ENCODE measurements around the gene HNRNPUL1. TPM values are rescaled to one million over a fixed set of nuclear protein-coding genes. Genes with fewer than 3 reads are reported as not detected.

Gene HNRNPUL1
- total RNA-seq, 1 experiment from 2014 or later: 201 TPM

DNA sequence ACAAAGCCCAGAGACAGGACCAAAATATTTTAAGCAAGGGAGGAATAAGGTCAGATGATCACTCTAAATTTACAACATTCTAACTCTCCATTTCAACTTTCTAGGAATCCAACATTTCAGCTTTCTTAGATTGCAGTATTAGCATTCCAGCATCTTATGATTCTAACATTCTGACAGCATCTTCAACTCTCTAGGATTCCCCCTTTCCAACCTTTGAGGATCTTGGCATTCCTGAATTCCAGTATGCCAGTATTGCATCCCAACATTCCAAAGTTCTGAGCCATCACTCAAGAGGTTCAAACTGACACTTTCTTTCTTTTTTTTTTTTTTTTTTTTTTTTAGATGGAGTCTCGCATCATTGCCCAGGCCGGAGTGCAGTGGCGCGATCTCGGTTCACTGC, 75.8 kb downstream of the HNRNPUL1 start:
- no peak overlapping the region for H3K27ac ChIP-seq (ENCODE audit: low read depth, low read length)
- no peaks in the 10 kb centered on the region for H3K9me3 ChIP-seq (ENCODE audit: control insufficient read depth in 1 of 2, insufficient read depth in 1 of 2, low read depth in 1 of 2, low read length in 2 of 2)
- H3K9ac ChIP-seq (ENCODE audit: low read length): no peak overlapping the region
- TF ChIP-seq EZH2 (IDR thresholded peaks at IDR 0.05) (no peak), ZFX (IDR thresholded peaks at IDR 0.05) (no peak), TCF7L2 (IDR thresholded peaks at IDR 0.05; ENCODE audit: borderline replicate concordance, extremely low read depth, insufficient read depth, insufficient read length) (no peak)
- TF ChIP-seq, protein P1, sequence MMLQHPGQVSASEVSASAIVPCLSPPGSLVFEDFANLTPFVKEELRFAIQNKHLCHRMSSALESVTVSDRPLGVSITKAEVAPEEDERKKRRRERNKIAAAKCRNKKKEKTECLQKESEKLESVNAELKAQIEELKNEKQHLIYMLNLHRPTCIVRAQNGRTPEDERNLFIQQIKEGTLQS (IDR thresholded peaks at IDR 0.05): no peak
- no peaks in the 10 kb centered on the region for H4K20me1 ChIP-seq (ENCODE audit: insufficient read depth)
- no peaks in the 10 kb centered on the region for H3K27me3 ChIP-seq (ENCODE audit: insufficient read depth, low read length)
- peaks cover 0 to 9% of the 10 kb centered on the region in 2 experiments; a peak in 1 of 4 replicates for H3K4me1 ChIP-seq (ENCODE audit: control insufficient read depth in 1 of 2, insufficient read depth in 2 of 2, low read length in 2 of 2)
- POLR2A ChIA-PET: no interaction called here
- RAD21 ChIA-PET (ENCODE audit: low non-redundant PET in 1 of 2, low total read pairs in 2 of 2, uncharacterized antibody in 2 of 2, unreplicated experiment in 2 of 2): no interaction called here
- no peaks in the 10 kb centered on the region for H3K79me2 ChIP-seq (ENCODE audit: insufficient read depth, low read length)
- intact Hi-C loops (cut with micrococcal nuclease): no loop called here
- ATAC-seq: no peak
- H3K4me2 ChIP-seq (ENCODE audit: low read length): no peak overlapping the region
- H2AFZ ChIP-seq (ENCODE audit: low read depth, low read length, poor library complexity, severe bottlenecking): no peak overlapping the region
- BruUV-seq (replicated peaks): TSS peak; percentile 76
- CTCF ChIA-PET: no interaction called here
- peaks cover 3 to 5% of the 10 kb centered on the region in 2 experiments; a peak in 3 of 4 replicates for H3K36me3 ChIP-seq (ENCODE audit: control insufficient read depth in 1 of 2, insufficient read depth in 2 of 2, low read length in 2 of 2)
- no peak for DNase-seq (ENCODE audit: low read depth, low spot score)
- no peak overlapping the region for H3K4me3 ChIP-seq (replicated peaks in 1 of 2; ENCODE audit: low read depth in 1 of 2, low read length in 2 of 2)
- H3K9me2 ChIP-seq (ENCODE audit: insufficient read depth): no peaks in the 10 kb centered on the region

DNA sequence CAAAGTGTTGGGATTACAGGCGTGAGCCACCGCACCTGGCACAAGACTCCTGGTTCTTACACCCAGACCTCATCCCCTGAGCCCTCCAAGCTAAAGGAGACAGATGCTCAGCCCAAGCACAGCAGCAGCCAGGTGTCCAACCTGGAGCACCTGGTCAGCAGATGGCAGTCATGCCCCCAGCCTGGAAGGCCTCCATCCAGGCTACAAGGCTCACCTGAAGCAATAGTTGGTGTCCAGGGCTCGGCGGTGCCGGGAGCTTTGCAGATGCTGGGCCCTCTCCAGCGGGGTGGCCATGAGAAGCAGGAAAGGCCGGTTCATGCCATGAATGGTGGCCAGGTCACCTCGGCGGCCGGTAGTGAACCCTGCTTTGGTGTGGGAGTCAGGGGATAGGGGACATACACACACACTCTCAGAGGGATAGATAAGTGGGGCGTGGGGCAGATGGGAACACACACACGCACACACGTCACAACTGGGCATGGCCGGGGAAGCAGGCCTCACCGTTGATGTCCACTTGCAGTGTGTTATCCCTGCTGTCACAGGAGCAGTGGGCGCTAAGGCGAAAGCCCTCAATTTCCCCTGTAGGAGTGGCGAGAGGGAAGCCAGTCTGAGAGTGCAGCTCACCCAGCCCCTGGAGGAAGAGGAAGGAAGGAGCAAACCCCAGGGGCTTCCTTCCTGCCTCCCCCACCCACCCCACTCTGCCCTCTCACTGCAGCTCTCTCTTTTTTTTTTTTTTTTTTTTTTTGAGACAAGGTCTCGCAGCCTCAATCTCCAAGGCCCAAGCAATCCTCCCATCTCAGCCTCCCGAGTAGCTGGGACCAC, 77.7 kb downstream of the HNRNPUL1 start:
- no peak overlapping the region for H3K27ac ChIP-seq (ENCODE audit: low read depth, low read length)
- no peaks in the 10 kb centered on the region for H3K79me2 ChIP-seq (ENCODE audit: insufficient read depth, low read length)
- no peaks in the 10 kb centered on the region for H4K20me1 ChIP-seq (ENCODE audit: insufficient read depth)
- ChIA-PET POLR2A (no interaction called here), CTCF (interaction anchor here (1.0 kb wide), 2 partner anchors 22 to 33 kb away, joined by 3 to 5 read pairs; partner anchors contain the start of gene B9D2), RAD21 (ENCODE audit: low non-redundant PET in 1 of 2, low total read pairs in 2 of 2, uncharacterized antibody in 2 of 2, unreplicated experiment in 2 of 2) (no interaction called here)
- H2AFZ ChIP-seq (ENCODE audit: low read depth, low read length, poor library complexity, severe bottlenecking): no peak overlapping the region
- peaks cover 7% of the 10 kb centered on the region in 2 experiments for H3K36me3 ChIP-seq (ENCODE audit: control insufficient read depth in 1 of 2, insufficient read depth in 2 of 2, low read length in 2 of 2)
- no peaks in the 10 kb centered on the region for H3K9me2 ChIP-seq (ENCODE audit: insufficient read depth)
- H3K9ac ChIP-seq (ENCODE audit: low read length): no peak overlapping the region
- peaks cover 0 to 9% of the 10 kb centered on the region in 2 experiments; a peak in 1 of 4 replicates for H3K4me1 ChIP-seq (ENCODE audit: control insufficient read depth in 1 of 2, insufficient read depth in 2 of 2, low read length in 2 of 2)
- ATAC-seq (peak; percentile 78), DNase-seq (ENCODE audit: low read depth, low spot score) (no peak)
- no peak overlapping the region for H3K4me2 ChIP-seq (ENCODE audit: low read length)
- no TSS peak for BruUV-seq (replicated peaks)
- intact Hi-C loops (cut with micrococcal nuclease): no loop called here
- no peaks in the 10 kb centered on the region for H3K27me3 ChIP-seq (ENCODE audit: insufficient read depth, low read length)
- TF ChIP-seq POLR2A (IDR thresholded peaks at IDR 0.05; ENCODE audit: borderline replicate concordance, extremely low read depth, insufficient read depth, insufficient read length) (no peak), JUND (IDR thresholded peaks at IDR 0.05) (no peak), SIN3A (IDR thresholded peaks at IDR 0.05; ENCODE audit: low read depth) (no peak), RAD21 (IDR thresholded peaks at IDR 0.05; ENCODE audit: low read depth) (peak; percentile 51), YY1 (IDR thresholded peaks at IDR 0.05; ENCODE audit: extremely low read depth, insufficient replicate concordance, low read depth, low read length) (no peak), EGR1 (IDR thresholded peaks at IDR 0.05; ENCODE audit: low read depth) (no peak)
- TF ChIP-seq, protein P2, sequence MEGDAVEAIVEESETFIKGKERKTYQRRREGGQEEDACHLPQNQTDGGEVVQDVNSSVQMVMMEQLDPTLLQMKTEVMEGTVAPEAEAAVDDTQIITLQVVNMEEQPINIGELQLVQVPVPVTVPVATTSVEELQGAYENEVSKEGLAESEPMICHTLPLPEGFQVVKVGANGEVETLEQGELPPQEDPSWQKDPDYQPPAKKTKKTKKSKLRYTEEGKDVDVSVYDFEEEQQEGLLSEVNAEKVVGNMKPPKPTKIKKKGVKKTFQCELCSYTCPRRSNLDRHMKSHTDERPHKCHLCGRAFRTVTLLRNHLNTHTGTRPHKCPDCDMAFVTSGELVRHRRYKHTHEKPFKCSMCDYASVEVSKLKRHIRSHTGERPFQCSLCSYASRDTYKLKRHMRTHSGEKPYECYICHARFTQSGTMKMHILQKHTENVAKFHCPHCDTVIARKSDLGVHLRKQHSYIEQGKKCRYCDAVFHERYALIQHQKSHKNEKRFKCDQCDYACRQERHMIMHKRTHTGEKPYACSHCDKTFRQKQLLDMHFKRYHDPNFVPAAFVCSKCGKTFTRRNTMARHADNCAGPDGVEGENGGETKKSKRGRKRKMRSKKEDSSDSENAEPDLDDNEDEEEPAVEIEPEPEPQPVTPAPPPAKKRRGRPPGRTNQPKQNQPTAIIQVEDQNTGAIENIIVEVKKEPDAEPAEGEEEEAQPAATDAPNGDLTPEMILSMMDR (IDR thresholded peaks at IDR 0.05 in 2 of 3, conservative IDR thresholded peaks at IDR 0.05 in 1 of 3; ENCODE audit: borderline replicate concordance in 1 of 3, insufficient read depth in 1 of 3, low read depth in 2 of 3, low read length in 2 of 3): peak in 2 of 3 experiments; percentile 22 to 31; a peak in 3 of 6 replicates
- TF ChIP-seq, protein P3, sequence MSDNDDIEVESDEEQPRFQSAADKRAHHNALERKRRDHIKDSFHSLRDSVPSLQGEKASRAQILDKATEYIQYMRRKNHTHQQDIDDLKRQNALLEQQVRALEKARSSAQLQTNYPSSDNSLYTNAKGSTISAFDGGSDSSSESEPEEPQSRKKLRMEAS (IDR thresholded peaks at IDR 0.05): no peak
- H3K9me3 ChIP-seq (ENCODE audit: control insufficient read depth in 1 of 2, insufficient read depth in 1 of 2, low read depth in 1 of 2, low read length in 2 of 2): no peaks in the 10 kb centered on the region
- H3K4me3 ChIP-seq (replicated peaks in 1 of 2; ENCODE audit: low read depth in 1 of 2, low read length in 2 of 2): no peak overlapping the region

All from HCT116 (cell line).